ENCODE data around the gene ADAMTS2. TPM values are rescaled to one million over a fixed set of nuclear protein-coding genes. Genes with fewer than 3 reads are reported as not detected.

Gene ADAMTS2
- total RNA-seq, 2 experiments from 2014 or later = not detected

DNA sequence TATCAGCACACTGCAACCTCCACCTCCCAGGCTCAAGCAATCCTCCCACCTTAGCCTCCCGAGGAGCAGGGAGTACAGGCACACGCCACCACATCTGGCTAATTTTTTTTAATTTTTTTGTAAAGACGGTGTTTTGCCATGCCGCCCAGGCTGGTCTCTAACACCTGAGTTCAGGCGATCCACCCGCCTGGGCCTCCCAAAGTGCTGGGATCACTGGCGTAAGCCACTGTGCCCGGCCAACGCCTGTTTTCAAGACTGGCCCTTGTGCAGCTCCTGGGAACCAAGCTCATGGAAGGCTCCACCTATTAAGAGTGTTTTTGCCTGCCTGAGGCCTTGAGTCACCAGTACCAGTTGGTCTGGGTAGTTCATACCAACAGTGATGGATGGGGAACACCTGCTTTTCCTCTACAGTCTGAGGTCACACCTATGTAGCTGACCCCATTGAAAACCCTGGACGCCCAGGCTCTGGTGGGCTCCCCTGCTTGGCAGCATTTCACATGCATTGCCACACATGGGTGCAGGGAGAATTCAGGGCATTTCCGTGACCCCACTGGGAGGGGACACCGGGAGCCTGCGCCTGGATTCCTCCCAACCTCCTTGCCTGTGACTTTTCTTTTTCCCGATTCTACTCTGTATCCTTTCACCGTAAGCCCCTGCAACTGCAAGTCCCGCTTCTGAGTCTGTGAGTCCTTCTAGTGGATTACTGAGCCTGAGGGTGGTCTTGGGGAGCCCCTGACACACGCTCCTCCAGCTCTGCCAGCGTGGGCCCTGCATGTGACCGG is 221.6 kb downstream of the ADAMTS2 start:
- no peaks in the 10 kb centered on the region for H3K4me1 Mint-ChIP-seq (ENCODE audit: low read depth)
- H3K4me3 Mint-ChIP-seq = no peak overlapping the region
- ATAC-seq (no peak), DNase-seq (no peak)
- peaks cover 6% of the 10 kb centered on the region for H3K9me3 Mint-ChIP-seq (ENCODE audit: insufficient read depth)
- CTCF ChIA-PET = no interaction called here
- POLR2A ChIA-PET = no interaction called here
- H3K27ac Mint-ChIP-seq = no peak overlapping the region
- H3K27me3 Mint-ChIP-seq (ENCODE audit: low read depth) = no peaks in the 10 kb centered on the region
- H3K36me3 Mint-ChIP-seq (ENCODE audit: low read depth) = no peaks in the 10 kb centered on the region

DNA sequence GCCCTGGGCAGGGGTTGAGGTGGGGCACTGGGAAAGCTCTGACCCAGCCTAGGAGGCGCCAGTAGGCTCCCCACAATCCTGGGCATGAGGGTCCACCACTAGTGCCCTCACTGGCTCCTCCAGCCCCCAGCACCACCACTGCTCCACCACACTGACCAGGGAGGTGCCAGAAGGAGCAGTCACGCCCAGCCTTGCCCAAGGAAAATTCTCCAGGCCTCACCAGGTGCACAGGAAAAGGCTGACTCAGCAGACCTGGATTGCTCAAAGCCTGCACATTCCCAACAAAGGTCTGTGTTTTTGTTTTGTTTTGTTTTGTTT is 222.2 kb downstream of the ADAMTS2 start:
- POLR2A ChIA-PET = no interaction called here
- Mint-ChIP-seq H3K36me3 (ENCODE audit: low read depth) (no peaks in the 10 kb centered on the region), H3K27me3 (ENCODE audit: low read depth) (no peaks in the 10 kb centered on the region), H3K9me3 (ENCODE audit: insufficient read depth) (peaks cover 6% of the 10 kb centered on the region), H3K27ac (no peak overlapping the region), H3K4me1 (ENCODE audit: low read depth) (no peaks in the 10 kb centered on the region), H3K4me3 (no peak overlapping the region)
- CTCF ChIA-PET = no interaction called here
- ATAC-seq (no peak), DNase-seq (no peak)

DNA sequence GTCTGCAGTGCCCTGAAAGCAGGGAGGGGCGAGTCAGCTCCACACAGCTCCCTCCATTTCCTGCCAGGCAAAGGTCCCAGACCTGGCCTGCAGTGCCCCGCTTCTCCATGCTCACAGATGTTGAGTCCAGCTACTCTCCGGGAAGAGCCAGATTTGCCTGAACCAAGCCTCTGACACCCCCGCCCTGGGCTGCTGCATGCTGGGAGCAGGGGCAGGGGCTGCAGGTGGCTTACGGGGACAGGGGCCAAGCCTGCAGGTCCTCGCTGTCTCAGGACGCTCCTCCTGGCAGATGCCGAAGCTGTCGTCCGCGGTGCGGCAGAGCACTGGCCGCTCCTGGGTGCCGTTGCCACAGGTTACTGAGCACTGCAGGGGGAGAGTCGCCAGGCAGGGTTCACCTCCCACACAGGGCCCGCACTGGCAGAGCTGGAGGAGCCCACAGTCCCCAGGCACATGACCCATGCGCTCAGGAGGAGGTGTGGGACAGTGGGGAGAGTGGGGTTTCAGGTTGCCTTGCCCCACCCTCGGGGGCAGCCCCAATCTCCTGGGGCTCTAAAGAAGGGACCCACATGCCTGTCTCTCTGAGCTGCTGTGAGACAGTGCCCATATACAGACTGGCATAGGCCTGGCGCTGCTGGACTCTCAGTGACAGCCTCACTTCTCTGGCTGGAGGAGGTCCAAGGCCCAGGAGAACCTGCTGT is 222.7 kb downstream of the ADAMTS2 start:
- no peaks in the 10 kb centered on the region for H3K27me3 Mint-ChIP-seq (ENCODE audit: low read depth)
- no peaks in the 10 kb centered on the region for H3K4me1 Mint-ChIP-seq (ENCODE audit: low read depth)
- H3K9me3 Mint-ChIP-seq (ENCODE audit: insufficient read depth) = peaks cover 6% of the 10 kb centered on the region
- H3K36me3 Mint-ChIP-seq (ENCODE audit: low read depth) = no peaks in the 10 kb centered on the region
- DNase-seq (no peak), ATAC-seq (no peak)
- ChIA-PET CTCF (no interaction called here), POLR2A (no interaction called here)
- H3K27ac Mint-ChIP-seq = no peak overlapping the region
- H3K4me3 Mint-ChIP-seq = no peak overlapping the region

DNA sequence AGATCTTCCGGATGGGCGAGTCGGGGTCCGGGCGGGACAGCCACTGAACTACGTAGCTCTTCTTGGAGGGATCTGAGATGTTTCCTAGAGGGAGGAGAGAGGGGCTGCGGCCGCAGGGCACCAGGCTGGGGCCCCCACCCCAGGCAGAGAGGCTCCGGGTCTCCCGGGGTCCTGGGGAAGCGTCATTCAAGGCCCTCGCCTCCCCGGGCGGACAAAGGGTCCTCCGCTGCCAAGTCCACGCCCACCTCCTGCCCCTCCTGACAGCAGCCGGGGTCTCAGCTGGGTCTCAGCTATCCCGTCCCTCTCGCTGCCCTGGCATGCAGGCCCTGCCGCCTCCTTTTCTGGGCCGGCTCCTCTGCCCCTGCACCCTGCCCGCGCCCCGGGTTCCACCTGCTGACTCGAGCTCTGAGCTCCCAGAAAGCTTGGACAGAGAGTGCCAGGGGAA is 223.6 kb downstream of the ADAMTS2 start:
- DNase-seq (no peak), ATAC-seq (no peak)
- Mint-ChIP-seq H3K4me3 (no peak overlapping the region), H3K4me1 (ENCODE audit: low read depth) (no peaks in the 10 kb centered on the region), H3K27ac (no peak overlapping the region), H3K27me3 (ENCODE audit: low read depth) (no peaks in the 10 kb centered on the region), H3K36me3 (ENCODE audit: low read depth) (no peaks in the 10 kb centered on the region), H3K9me3 (ENCODE audit: insufficient read depth) (peaks cover 6% of the 10 kb centered on the region)
- ChIA-PET POLR2A (no interaction called here), CTCF (no interaction called here)

DNA sequence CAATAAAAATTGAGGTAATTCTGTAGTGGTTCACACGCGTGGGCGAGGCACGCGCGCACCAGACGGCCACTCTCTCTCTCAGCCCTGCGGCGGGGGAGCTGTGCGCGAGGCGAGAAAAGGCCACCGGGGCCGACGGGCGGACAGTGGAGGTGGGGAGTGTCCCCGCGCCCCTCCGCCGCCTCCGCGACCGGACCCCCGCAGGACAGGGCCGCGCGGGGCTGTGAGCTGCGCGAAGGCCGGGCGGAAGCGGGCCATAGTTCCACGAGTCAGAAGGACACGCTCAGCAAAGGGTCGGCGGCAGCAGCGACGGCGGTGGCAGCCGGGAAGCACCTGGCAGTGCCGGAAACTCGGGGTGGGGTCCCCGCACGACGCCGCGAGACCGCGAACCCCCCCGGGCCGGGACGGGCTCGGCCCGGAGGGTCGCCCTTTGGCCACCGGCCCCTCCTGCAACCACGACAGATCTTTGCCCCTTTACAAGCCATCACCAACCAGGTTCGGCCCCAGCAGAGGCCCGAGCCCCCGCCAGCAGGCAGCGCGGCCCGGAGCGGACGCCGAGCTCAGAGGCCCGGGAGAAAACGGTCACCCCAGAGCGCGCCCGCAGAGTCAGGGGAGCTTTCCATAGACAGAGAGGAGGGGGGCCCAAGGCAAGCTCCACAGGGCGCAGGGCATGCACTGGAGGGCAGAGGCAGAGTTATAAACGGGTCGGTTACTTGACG is 224.2 kb downstream of the ADAMTS2 start:
- Mint-ChIP-seq H3K36me3 (ENCODE audit: low read depth) (no peaks in the 10 kb centered on the region), H3K27ac (no peak overlapping the region), H3K4me1 (ENCODE audit: low read depth) (no peaks in the 10 kb centered on the region), H3K9me3 (ENCODE audit: insufficient read depth) (peaks cover 6% of the 10 kb centered on the region), H3K4me3 (no peak overlapping the region), H3K27me3 (ENCODE audit: low read depth) (no peaks in the 10 kb centered on the region)
- POLR2A ChIA-PET = no interaction called here
- ATAC-seq (no peak), DNase-seq (no peak)
- CTCF ChIA-PET = no interaction called here

DNA sequence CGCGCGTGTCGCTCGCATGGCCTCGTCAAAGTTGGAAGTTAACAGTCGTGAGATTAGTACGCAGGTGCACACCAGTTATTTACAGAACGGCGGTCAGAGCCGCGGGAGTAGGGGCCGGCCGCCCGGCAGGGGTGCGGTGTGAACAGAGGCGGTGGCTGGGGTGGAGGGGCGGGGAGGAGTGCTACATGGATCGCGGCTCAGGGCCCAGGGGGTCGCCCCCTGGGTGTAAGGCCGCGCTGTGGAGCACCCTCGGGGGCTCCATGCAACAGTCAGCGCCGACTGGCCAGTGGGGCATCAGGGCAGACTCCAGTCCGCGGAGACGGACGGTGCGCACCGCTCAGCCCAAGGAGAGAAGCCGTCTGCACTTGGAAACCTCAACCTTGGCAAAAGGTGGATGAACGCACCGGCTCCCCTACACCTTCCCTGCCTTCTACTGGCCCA is 224.8 kb downstream of the ADAMTS2 start:
- H3K27ac Mint-ChIP-seq = no peak overlapping the region
- ChIA-PET POLR2A (no interaction called here), CTCF (no interaction called here)
- no peaks in the 10 kb centered on the region for H3K27me3 Mint-ChIP-seq (ENCODE audit: low read depth)
- no peak overlapping the region for H3K4me3 Mint-ChIP-seq
- no peak for ATAC-seq
- no peaks in the 10 kb centered on the region for H3K36me3 Mint-ChIP-seq (ENCODE audit: low read depth)
- no peak for DNase-seq
- no peaks in the 10 kb centered on the region for H3K4me1 Mint-ChIP-seq (ENCODE audit: low read depth)
- H3K9me3 Mint-ChIP-seq (ENCODE audit: insufficient read depth) = peaks cover 6% of the 10 kb centered on the region

DNA sequence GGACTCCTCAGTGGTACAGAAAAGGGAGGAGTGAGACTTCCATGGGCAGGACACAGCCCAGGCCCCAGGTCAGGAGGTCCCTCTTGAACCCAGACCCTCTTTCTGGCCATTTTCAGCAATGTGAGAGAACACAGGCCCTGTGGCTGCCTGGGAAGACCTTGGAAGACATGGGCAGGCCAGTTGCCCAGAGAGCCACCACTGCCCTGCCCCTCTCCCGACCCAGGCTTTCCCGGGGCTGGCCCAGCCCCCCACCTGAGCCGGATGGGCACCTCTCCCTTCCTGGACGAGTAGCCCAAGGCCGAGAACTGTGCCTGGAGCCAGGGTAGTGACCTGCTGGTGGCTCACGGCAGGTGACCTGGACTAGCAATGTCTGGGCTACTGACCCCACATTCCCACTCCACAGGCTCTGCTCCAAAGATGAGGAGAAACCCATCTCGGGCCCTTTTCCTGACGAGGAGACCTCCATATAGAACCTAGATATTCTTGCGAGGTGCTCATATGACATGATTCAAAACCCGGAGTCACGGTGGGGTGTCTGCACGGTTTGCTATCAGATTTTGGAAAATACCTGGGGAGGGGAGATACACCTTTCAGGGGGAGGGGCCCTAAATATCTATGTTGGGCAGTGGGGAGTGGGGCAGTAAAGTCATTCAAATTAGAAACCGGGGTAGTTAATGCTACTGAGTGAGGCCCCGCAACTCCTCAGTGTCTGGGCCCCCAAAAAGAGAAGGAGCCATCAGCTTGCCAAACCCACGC is 225.7 kb downstream of the ADAMTS2 start:
- H3K4me1 Mint-ChIP-seq (ENCODE audit: low read depth) = no peaks in the 10 kb centered on the region
- ATAC-seq (no peak), DNase-seq (no peak)
- POLR2A ChIA-PET = no interaction called here
- H3K27me3 Mint-ChIP-seq (ENCODE audit: low read depth) = no peaks in the 10 kb centered on the region
- H3K9me3 Mint-ChIP-seq (ENCODE audit: insufficient read depth) = peaks cover 6% of the 10 kb centered on the region
- no peak overlapping the region for H3K4me3 Mint-ChIP-seq
- no peaks in the 10 kb centered on the region for H3K36me3 Mint-ChIP-seq (ENCODE audit: low read depth)
- no peak overlapping the region for H3K27ac Mint-ChIP-seq
- CTCF ChIA-PET = no interaction called here

DNA sequence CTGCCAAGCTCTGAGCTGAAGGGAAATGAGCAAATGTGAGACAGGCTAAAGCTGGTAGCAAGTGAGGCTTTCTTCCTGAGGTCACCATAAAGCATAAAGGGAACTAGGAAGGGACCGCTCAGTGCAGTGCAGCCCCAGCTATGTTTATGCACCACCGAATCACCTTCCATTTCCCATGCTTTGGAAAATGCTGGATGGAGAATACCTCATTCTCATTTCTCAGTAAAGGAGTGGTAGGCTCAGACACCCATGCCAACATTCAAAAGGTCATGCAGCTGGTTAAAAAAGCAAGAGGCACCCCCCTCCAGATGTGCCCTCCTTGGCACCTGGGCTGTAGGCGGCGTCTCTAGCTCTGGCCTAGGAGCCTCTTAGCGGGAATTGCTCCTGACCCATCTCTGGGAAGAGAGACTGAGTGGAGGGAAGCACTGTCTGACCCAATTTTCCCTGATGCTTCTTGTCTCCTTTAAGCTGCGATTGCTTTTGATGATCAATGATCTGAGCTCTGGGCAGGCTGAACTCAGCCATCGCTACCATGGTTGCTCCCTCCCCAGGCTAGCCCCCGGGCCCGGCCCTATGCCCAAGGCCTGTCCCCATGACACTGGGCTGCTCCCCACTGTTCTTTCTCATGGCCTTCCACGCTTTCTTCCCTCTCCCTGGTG is 226.4 kb downstream of the ADAMTS2 start:
- DNase-seq = no peak
- POLR2A ChIA-PET = no interaction called here
- no peaks in the 10 kb centered on the region for H3K4me1 Mint-ChIP-seq (ENCODE audit: low read depth)
- no peak overlapping the region for H3K27ac Mint-ChIP-seq
- no peak overlapping the region for H3K4me3 Mint-ChIP-seq
- no peaks in the 10 kb centered on the region for H3K36me3 Mint-ChIP-seq (ENCODE audit: low read depth)
- no peak for ATAC-seq
- H3K27me3 Mint-ChIP-seq (ENCODE audit: low read depth) = no peaks in the 10 kb centered on the region
- CTCF ChIA-PET = no interaction called here
- peaks cover 6% of the 10 kb centered on the region for H3K9me3 Mint-ChIP-seq (ENCODE audit: insufficient read depth)

DNA sequence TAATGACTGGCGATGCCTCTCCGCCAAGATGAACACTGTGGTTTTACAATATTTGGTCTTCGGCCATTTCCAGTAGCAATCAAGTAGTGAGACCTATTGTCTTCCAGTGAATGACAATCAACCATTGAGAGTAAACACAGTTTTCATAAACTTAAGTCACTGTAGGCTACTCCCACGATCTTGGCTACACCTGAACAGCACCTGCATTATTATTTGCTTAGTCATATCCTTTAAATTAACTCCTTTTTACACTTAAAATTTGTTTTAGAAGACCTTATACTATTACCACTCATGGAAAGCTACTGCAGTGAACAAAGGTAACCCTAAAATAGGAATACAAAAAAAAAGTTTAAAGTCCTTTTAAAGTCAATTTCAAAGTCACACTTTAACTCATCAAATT is 226.9 kb downstream of the ADAMTS2 start:
- Mint-ChIP-seq H3K36me3 (ENCODE audit: low read depth) (no peaks in the 10 kb centered on the region), H3K4me1 (ENCODE audit: low read depth) (no peaks in the 10 kb centered on the region), H3K27me3 (ENCODE audit: low read depth) (no peaks in the 10 kb centered on the region), H3K9me3 (ENCODE audit: insufficient read depth) (peaks cover 6% of the 10 kb centered on the region), H3K4me3 (no peak overlapping the region), H3K27ac (no peak overlapping the region)
- DNase-seq (peak; percentile 4), ATAC-seq (no peak)
- ChIA-PET POLR2A (no interaction called here), CTCF (no interaction called here)

DNA sequence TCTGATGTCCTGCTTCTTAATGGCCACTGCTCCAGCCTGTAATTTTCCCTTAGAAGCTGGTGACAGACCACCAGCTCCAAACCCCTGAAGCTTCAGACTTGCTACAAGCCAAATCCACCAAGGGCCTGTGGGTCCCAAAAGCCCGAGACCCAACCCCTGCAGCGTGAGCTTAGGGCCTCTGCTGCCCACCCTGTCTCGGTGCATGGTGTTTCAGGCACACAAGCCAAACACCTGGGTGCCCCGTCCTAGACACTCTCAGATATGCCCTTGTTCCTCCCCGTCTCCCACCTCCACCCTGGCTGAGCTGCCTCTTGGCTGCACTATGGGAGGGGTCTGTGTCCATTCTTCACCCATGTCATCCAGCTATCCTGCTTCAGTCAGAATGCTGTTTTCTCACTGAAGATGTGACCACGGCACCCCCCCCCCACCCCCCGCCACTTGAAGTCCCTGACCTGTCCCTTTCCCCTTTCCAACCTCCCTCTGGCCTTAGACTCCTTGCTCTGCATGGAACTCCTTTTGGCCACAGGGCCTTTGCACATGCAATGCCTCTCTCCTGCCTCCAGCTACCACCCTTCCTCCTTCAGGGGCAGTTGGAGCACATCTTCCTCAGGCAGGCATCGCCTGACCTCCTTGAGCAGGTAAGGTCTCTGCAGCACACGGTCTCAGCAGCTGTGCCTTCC is 229.3 kb downstream of the ADAMTS2 start:
- H3K27ac Mint-ChIP-seq = no peak overlapping the region
- H3K36me3 Mint-ChIP-seq (ENCODE audit: low read depth) = no peaks in the 10 kb centered on the region
- DNase-seq = no peak
- ChIA-PET CTCF (no interaction called here), POLR2A (no interaction called here)
- H3K4me3 Mint-ChIP-seq = no peak overlapping the region
- no peaks in the 10 kb centered on the region for H3K27me3 Mint-ChIP-seq (ENCODE audit: low read depth)
- no peaks in the 10 kb centered on the region for H3K4me1 Mint-ChIP-seq (ENCODE audit: low read depth)
- no peak for ATAC-seq
- H3K9me3 Mint-ChIP-seq (ENCODE audit: insufficient read depth) = peaks cover 21% of the 10 kb centered on the region

DNA sequence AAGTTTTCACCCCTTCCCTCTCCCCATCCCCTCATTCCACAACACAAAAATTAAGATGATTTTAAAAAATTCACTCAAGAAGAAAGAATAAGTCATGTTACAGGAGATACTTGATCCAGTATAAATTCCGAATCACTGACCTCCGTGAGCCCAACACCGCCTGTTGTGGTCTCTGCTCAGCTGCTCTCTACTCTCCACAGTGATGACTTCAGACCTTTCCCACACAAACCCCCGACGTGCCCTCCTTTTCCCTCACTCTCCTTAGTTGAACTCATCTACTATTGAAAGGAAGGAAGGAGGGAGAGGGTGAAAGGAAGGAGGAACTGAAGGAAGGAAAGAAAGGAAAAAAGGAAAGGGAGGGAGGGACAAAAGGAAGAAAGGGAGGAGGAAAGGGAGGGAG is 230.0 kb downstream of the ADAMTS2 start:
- Mint-ChIP-seq H3K27me3 (ENCODE audit: low read depth) (no peaks in the 10 kb centered on the region), H3K27ac (no peak overlapping the region), H3K4me3 (no peak overlapping the region), H3K9me3 (ENCODE audit: insufficient read depth) (peaks cover 27% of the 10 kb centered on the region), H3K4me1 (ENCODE audit: low read depth) (no peaks in the 10 kb centered on the region), H3K36me3 (ENCODE audit: low read depth) (no peaks in the 10 kb centered on the region)
- peak; percentile 12 for DNase-seq
- ChIA-PET POLR2A (no interaction called here), CTCF (no interaction called here)
- no peak for ATAC-seq

Data from activated CD8-positive, alpha-beta T cell treated with anti-CD3 and anti-CD28 coated beads, Interleukin-2, amount 10 ng/mL, durations not matched to agents 7 days and 5 days (primary cell).